HepG2 (cell line): ENCODE data around the gene GSTA1. TPM values are rescaled to one million over a fixed set of nuclear protein-coding genes. Genes with fewer than 3 reads are reported as not detected.

Experiments
- ATAC-seq: fragments of 200-7000 bp; cut with Tn5 transposase; 3 replicates; pipeline ENCODE4 v1.9.1; 2020; ENCODE audit warnings: mild to moderate bottlenecking, moderate library complexity
- BruUV-seq: library from RNA; stranded (reverse); fragments of 400-500 nt; replicated peaks from 2 replicates; lab custom pipeline; 2021; lab: Mats Ljungman, UMichigan
- CTCF ChIA-PET: fragments of 300-600 bp; formaldehyde crosslinking; extraction: SDS; loops from one replicate; lab custom pipeline; 2021; ENCODE audit warnings: low total read pairs, inconsistent platforms, low intra/inter-chr PET ratio; lab: Yijun Ruan, JAX
- POLR2A ChIA-PET: fragments of 350-600 bp; sonication (Branson Sonifier 250); formaldehyde crosslinking; loops from one replicate; lab custom pipeline; 2020; ENCODE audit warnings: antibody characterized with exemption, inconsistent platforms; lab: Yijun Ruan, JAX
- DNase-seq: peaks from one replicate; pipeline ENCODE4 v3.0.0-alpha.2; 2015; ENCODE audit warnings: low spot score
- FAIRE-seq: peaks from 3 replicates; lab custom pipeline; 2011; peaks lifted over from hg19 to GRCh38; lab: Jason Lieb, UNC
- H2AFZ ChIP-seq: one replicate; pipeline ENCODE4 v1.6.1; 2011; ENCODE audit warnings: low read length, inconsistent platforms
- H3K27ac ChIP-seq: fragments of 300-600 bp; 3 replicates; pipeline ENCODE4 v1.8.0; 2011; ENCODE audit warnings: mixed run types, mild to moderate bottlenecking, mixed read lengths, low read length, inconsistent platforms; ENCODE audit not compliant: insufficient read depth; ENCODE audit errors: extremely low read length
- H3K27me3 ChIP-seq, 2 experiments: fragments of 200-600 bp in 1 of 2; 2 replicates in 1 of 2; 3 replicates in 1 of 2; pipeline versions ENCODE4 v1.6.0 to v1.8.0; 2011; ENCODE audit warnings: low read length in 2 of 2, mild to moderate bottlenecking in 2 of 2, moderate library complexity in 2 of 2, inconsistent platforms in 1 of 2; ENCODE audit not compliant: insufficient read depth in 2 of 2, control insufficient read depth in 1 of 2
- H3K36me3 ChIP-seq, 2 experiments: fragments of 200-600 bp in 1 of 2; replicated peaks in 1 of 2; 2 replicates in 1 of 2; 3 replicates in 1 of 2; pipeline versions ENCODE4 v1.5.1 to v1.8.0; 2011; ENCODE audit warnings: low read length in 2 of 2, inconsistent platforms in 1 of 2; ENCODE audit not compliant: insufficient read depth in 2 of 2, control insufficient read depth in 1 of 2
- H3K4me1 ChIP-seq: 2 replicates; pipeline ENCODE4 v1.5.1; 2012; ENCODE audit warnings: low read length, inconsistent platforms; ENCODE audit not compliant: insufficient read depth
- H3K4me2 ChIP-seq: 2 replicates; pipeline ENCODE4 v1.6.0; 2011; ENCODE audit warnings: low read depth, low read length, inconsistent platforms
- H3K4me3 ChIP-seq, 3 experiments: fragments of 200-600 bp in 1 of 3; sonication (generic), shearing (Covaris generic) in 1 of 3; replicated peaks in 1 of 3; 2 replicates each; pipeline ENCODE4 v1.5.1; 2011 to 2016; ENCODE audit warnings: low read length in 3 of 3, inconsistent platforms in 2 of 3, low read depth in 2 of 3, mild to moderate bottlenecking in 2 of 3, control low read depth in 1 of 3, mixed read lengths in 1 of 3; ENCODE audit not compliant: insufficient read depth in 1 of 3
- H3K79me2 ChIP-seq: one replicate; pipeline ENCODE4 v1.6.1; 2011; ENCODE audit warnings: low read length, inconsistent platforms; ENCODE audit not compliant: insufficient read depth
- H3K9ac ChIP-seq: 2 replicates; pipeline ENCODE4 v1.6.0; 2011; ENCODE audit warnings: mild to moderate bottlenecking, low read depth, low read length, inconsistent platforms; ENCODE audit not compliant: insufficient read depth
- H3K9me3 ChIP-seq: 2 replicates; pipeline ENCODE4 v1.5.1; 2012; ENCODE audit warnings: mild to moderate bottlenecking, low read length
- H4K20me1 ChIP-seq: 2 replicates; pipeline ENCODE4 v1.6.0; 2011; ENCODE audit warnings: inconsistent platforms, mild to moderate bottlenecking, low read length, moderate library complexity; ENCODE audit not compliant: insufficient read depth
- ATRX ChIP-seq: sonication (generic); formaldehyde crosslinking; IDR thresholded peaks from 2 replicates; pipeline ENCODE4 v1.4.0; 2020; ENCODE audit warnings: missing genetic modification reagents, borderline replicate concordance
- DNMT1 ChIP-seq: sonication (generic); formaldehyde crosslinking; IDR thresholded peaks from 2 replicates; pipeline ENCODE4 v1.5.1; 2020; ENCODE audit warnings: mild to moderate bottlenecking, missing genetic modification reagents
- FOXP1 ChIP-seq, 2 experiments: fragments of 450-650 bp in 1 of 2; IDR thresholded peaks; 2 replicates each; pipeline ENCODE4 v1.6.1; 2017 to 2018; ENCODE audit warnings: antibody characterized with exemption in 1 of 2
- HNRNPL ChIP-seq: fragments of 200-400 bp; formaldehyde crosslinking; IDR thresholded peaks from 2 replicates; pipeline ENCODE4 v1.6.1; 2017; ENCODE audit warnings: mild to moderate bottlenecking, low read depth, low read length
- NR2F1 ChIP-seq, 2 experiments: fragments of 450-650 bp in 1 of 2; formaldehyde crosslinking in 1 of 2; IDR thresholded peaks; 2 replicates each; pipeline versions ENCODE4 v1.5.0 to v1.6.1; 2016 to 2020; ENCODE audit warnings: mild to moderate bottlenecking in 1 of 2, missing compliant biosample characterization in 1 of 2, missing genetic modification reagents in 1 of 2, moderate library complexity in 1 of 2
- PATZ1 ChIP-seq: sonication (generic); formaldehyde crosslinking; IDR thresholded peaks from 2 replicates; pipeline ENCODE4 v1.4.0; 2020; ENCODE audit warnings: missing genetic modification reagents
- RBM22 ChIP-seq: fragments of 200-400 bp; formaldehyde crosslinking; optimal IDR thresholded peaks from 2 replicates; pipeline ENCODE3; 2017; ENCODE audit warnings: mild to moderate bottlenecking, low read length, moderate library complexity
- SAFB2 ChIP-seq: sonication (generic); formaldehyde crosslinking; IDR thresholded peaks from 2 replicates; pipeline ENCODE4 v1.5.1; 2020; ENCODE audit warnings: missing genetic modification reagents, low read depth, mild to moderate bottlenecking, borderline replicate concordance
- STAG1 ChIP-seq: sonication (generic); formaldehyde crosslinking; IDR thresholded peaks from 2 replicates; pipeline ENCODE4 v1.4.0; 2020; ENCODE audit warnings: missing genetic modification reagents
- TAF1 ChIP-seq: sonication (generic); formaldehyde crosslinking; IDR thresholded peaks from 2 replicates; pipeline ENCODE4 v1.4.0; 2020; ENCODE audit warnings: missing genetic modification reagents
- TMF1 ChIP-seq: sonication (generic); formaldehyde crosslinking; IDR thresholded peaks from 2 replicates; pipeline ENCODE4 v1.8.1; 2022; ENCODE audit warnings: low read depth, missing genetic modification reagents
- XBP1 ChIP-seq: sonication (generic); formaldehyde crosslinking; IDR thresholded peaks from 2 replicates; pipeline ENCODE4 v1.5.0; 2020; ENCODE audit warnings: missing genetic modification reagents
- ZC3H13 ChIP-seq: sonication (generic); formaldehyde crosslinking; IDR thresholded peaks from 2 replicates; pipeline ENCODE4 v1.8.1; 2023; ENCODE audit warnings: mild to moderate bottlenecking, missing genetic modification reagents, moderate library complexity
- ZFP36L1 ChIP-seq: sonication (generic); formaldehyde crosslinking; IDR thresholded peaks from 2 replicates; pipeline ENCODE4 v1.8.0; 2022; ENCODE audit warnings: mild to moderate bottlenecking, missing genetic modification reagents, moderate library complexity
- ZMYM3 ChIP-seq: sonication (generic); formaldehyde crosslinking; IDR thresholded peaks from 2 replicates; pipeline ENCODE4 v1.5.1; 2020; ENCODE audit warnings: mild to moderate bottlenecking, missing genetic modification reagents
- ZNF256 ChIP-seq: sonication (generic); formaldehyde crosslinking; conservative IDR thresholded peaks from 2 replicates; pipeline ENCODE4 v1.4.0; 2020; ENCODE audit warnings: missing genetic modification reagents
- ZNF263 ChIP-seq: sonication (generic); formaldehyde crosslinking; IDR thresholded peaks from 2 replicates; pipeline ENCODE4 v1.4.0; 2020; ENCODE audit warnings: missing genetic modification reagents
- ZNF337 ChIP-seq: sonication (generic); formaldehyde crosslinking; IDR thresholded peaks from 2 replicates; pipeline ENCODE4 v1.5.1; 2020; ENCODE audit warnings: missing genetic modification reagents, low read depth, mild to moderate bottlenecking, borderline replicate concordance
- WGBS: methylation state at CpG from one replicate; pipeline ENCODE4 v1.1.6; 2017; ENCODE audit warnings: low lambda C conversion rate; 5-methylcytosine and 5-hydroxymethylcytosine counted together
- in situ Hi-C: cut with HindIII; loops from 2 replicates; pipeline ENCODE4 v1.10.0; 2017; ENCODE audit warnings: low pct_unique_long_range_greater_than_20kb; ENCODE audit not compliant: extremely low pct_ligation_motif_present
- intact Hi-C: fragments of 100-400 bp; cut with micrococcal nuclease; formaldehyde crosslinking; loops from one replicate; pipeline ENCODE4 v1.10.0; 2022; ENCODE audit not compliant: unreplicated experiment
- polyA plus RNA-seq, 8 experiments: library from polyadenylated mRNA; depleted of rRNA in 3 of 8; stranded (reverse) in 7 of 8; unstranded in 1 of 8; fragments of >200 nt; fragmentation: Illumina TruSeq in 4 of 8; extraction: Trizol in 4 of 8; gene quantifications; 2 replicates each; pipeline versions ENCODE4 v1.2.1 to v1.2.3, GENCODE V29; 2011 to 2016; ENCODE audit warnings: low read depth in 4 of 8, missing spikeins in 1 of 8, mixed read lengths in 1 of 8; ENCODE audit not compliant: insufficient read depth in 1 of 8
- total RNA-seq, 5 experiments: library from RNA; depleted of rRNA; stranded (reverse); fragments of >200 nt; fragmentation: Illumina TruSeq; extraction: Trizol; gene quantifications; 2 replicates each; pipeline ENCODE4 v1.2.3, GENCODE V29; 2016; ENCODE audit warnings: low read depth in 1 of 5
- TF ChIP-seq, protein P1 (sequence below): sonication (generic); formaldehyde crosslinking; IDR thresholded peaks from 2 replicates; pipeline ENCODE4 v1.4.0; 2020; ENCODE audit warnings: missing genetic modification reagents; ENCODE audit errors: not compliant biosample characterization

GSTA1 gene
- total and polyA plus RNA-seq, 2 of the 13 experiments (the other 11 are each of a cell fraction or from before 2014, with no cell fraction given), result 6.2 to 282 TPM

GRCh38 chr6:52846002-52846401, 42.4 kb upstream of the GSTA1 start:
- DNase-seq (no peak), FAIRE-seq (no peak), ATAC-seq (no peak)
- H3K27ac ChIP-seq, result no peak overlapping the region
- 0% methylated on average over 1 of the region's 1 CpG for WGBS
- in situ Hi-C loops (no loop called here), intact Hi-C loops (no loop called here)
- no peak overlapping the region for H2AFZ ChIP-seq
- H3K4me1 ChIP-seq, result peaks cover 15% of the 10 kb centered on the region
- peaks cover 12% of the 10 kb centered on the region for H3K9me3 ChIP-seq
- CTCF ChIA-PET, result no interaction called here
- no TSS peak for BruUV-seq
- TF ChIP-seq, protein P1, sequence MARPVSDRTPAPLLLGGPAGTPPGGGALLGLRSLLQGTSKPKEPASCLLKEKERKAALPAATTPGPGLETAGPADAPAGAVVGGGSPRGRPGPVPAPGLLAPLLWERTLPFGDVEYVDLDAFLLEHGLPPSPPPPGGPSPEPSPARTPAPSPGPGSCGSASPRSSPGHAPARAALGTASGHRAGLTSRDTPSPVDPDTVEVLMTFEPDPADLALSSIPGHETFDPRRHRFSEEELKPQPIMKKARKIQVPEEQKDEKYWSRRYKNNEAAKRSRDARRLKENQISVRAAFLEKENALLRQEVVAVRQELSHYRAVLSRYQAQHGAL, result no peak
- TF ChIP-seq NR2F1 (CRISPR knock-in tag; IDR thresholded peaks at IDR 0.05) (no peak), ZFP36L1 (CRISPR knock-in tag) (no peak), STAG1 (CRISPR knock-in tag) (peak; percentile 9; the same call in 1 of the 2 replicates), ZNF263 (CRISPR knock-in tag) (no peak), ZMYM3 (no peak), ZNF256 (CRISPR knock-in tag) (no peak), TMF1 (CRISPR knock-in tag) (no peak), RBM22 (no peak)
- no peak overlapping the region for H3K9ac ChIP-seq
- POLR2A ChIA-PET, result no interaction called here
- no peaks in the 10 kb centered on the region for H3K36me3 ChIP-seq
- no peaks in the 10 kb centered on the region for H3K79me2 ChIP-seq
- no peak overlapping the region for H3K4me2 ChIP-seq
- H3K4me3 ChIP-seq, result no peak overlapping the region
- H4K20me1 ChIP-seq, result no peaks in the 10 kb centered on the region
- H3K27me3 ChIP-seq, result peaks cover 1 to 3% of the 10 kb centered on the region in 2 experiments; a peak in 1 of 5 replicates

DNA sequence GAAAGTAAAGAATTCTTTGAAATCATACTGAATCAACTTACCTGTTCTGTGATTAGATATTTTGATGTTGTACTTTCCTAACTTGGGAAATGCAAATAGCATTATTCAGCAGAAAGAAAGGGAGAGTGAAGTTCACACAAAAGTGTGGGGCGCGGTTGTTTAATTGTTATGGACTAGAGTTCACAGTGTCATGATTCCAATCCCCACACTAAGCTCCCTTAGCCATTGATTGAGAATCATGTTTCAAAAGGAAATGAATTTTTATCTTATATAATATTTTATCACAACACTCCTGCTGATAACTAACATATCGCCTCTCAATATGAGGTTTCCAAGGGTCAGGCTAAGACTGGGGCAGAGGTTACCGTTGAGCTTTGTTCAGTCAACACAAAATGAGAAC, 40.0 kb upstream of the GSTA1 start:
- Histone ChIP-seq H3K79me2 (no peaks in the 10 kb centered on the region), H3K36me3 (no peaks in the 10 kb centered on the region), H3K4me2 (no peak overlapping the region), H3K9ac (no peak overlapping the region), H3K27ac (no peak overlapping the region), H2AFZ (no peak overlapping the region), H3K9me3 (peaks cover 8% of the 10 kb centered on the region), H3K4me1 (peaks cover 21% of the 10 kb centered on the region), H3K27me3 (0 out of 5 replicates have a peak, but pooled peaks cover 1 to 3% of the 10 kb centered on the region in 2 experiments), H3K4me3 (no peak overlapping the region), H4K20me1 (no peaks in the 10 kb centered on the region)
- POLR2A ChIA-PET, result no interaction called here
- no peak for FAIRE-seq
- TF ChIP-seq ATRX (CRISPR knock-in tag) (no peak), FOXP1 (IDR thresholded peaks at IDR 0.05) (no peak), FOXP1 (CRISPR knock-in tag; IDR thresholded peaks at IDR 0.05) (no peak), HNRNPL (no peak), ZC3H13 (CRISPR knock-in tag) (no peak), TAF1 (no peak), XBP1 (no peak), DNMT1 (CRISPR knock-in tag) (no peak), SAFB2 (CRISPR knock-in tag) (no peak), PATZ1 (no peak), ZNF337 (CRISPR knock-in tag) (no peak)
- DNase-seq, result no peak
- intact Hi-C loops, result no loop called here
- WGBS, result 62% methylated on average over 4 of the region's 4 CpGs
- ATAC-seq, result no peak
- CTCF ChIA-PET, result no interaction called here
- in situ Hi-C loops, result no loop called here
- BruUV-seq, result no TSS peak
